HEK293 (cell line): ENCODE measurements around the gene MYCBPAP.

Experiments
- CTCF ChIA-PET: fragments of 350-600 bp; formaldehyde crosslinking; extraction: SDS; loops from one replicate; lab custom pipeline; 2021; ENCODE audit warnings: antibody characterized with exemption; lab: Yijun Ruan, JAX
- POLR2A ChIA-PET: fragments of 300-600 bp; formaldehyde crosslinking; extraction: SDS; loops from one replicate; lab custom pipeline; 2020; ENCODE audit warnings: antibody characterized with exemption, inconsistent platforms; lab: Yijun Ruan, JAX
- H3K27ac ChIP-seq: fragments of 200-500 bp; sonication (Bioruptor generic); 2 replicates; pipeline ENCODE4 v1.5.1; 2014; ENCODE audit warnings: low read depth, low read length, control low read depth, inconsistent platforms; ENCODE audit errors: extremely low read depth
- H3K36me3 ChIP-seq, 2 experiments: fragments of 200-500 bp in 1 of 2; sonication (Bioruptor generic) in 1 of 2; 1 replicate in 1 of 2; 2 replicates in 1 of 2; pipeline ENCODE4 v1.5.1; 2014 to 2017; ENCODE audit warnings: inconsistent platforms in 2 of 2, low read length in 2 of 2; ENCODE audit not compliant: control insufficient read depth in 2 of 2, insufficient read depth in 1 of 2
- H3K4me1 ChIP-seq: fragments of 200-500 bp; sonication (Bioruptor generic); 2 replicates; pipeline ENCODE4 v1.5.1; 2014; ENCODE audit warnings: mild to moderate bottlenecking, low read length, inconsistent platforms; ENCODE audit not compliant: control insufficient read depth, insufficient read depth
- H3K4me3 ChIP-seq: 2 replicates; pipeline ENCODE4 v1.5.1; 2011; ENCODE audit warnings: low read depth, mild to moderate bottlenecking, control low read depth, low read length, moderate library complexity
- H3K9me3 ChIP-seq: fragments of 200-500 bp; sonication (Bioruptor generic); 2 replicates; pipeline ENCODE4 v1.5.1; 2014; ENCODE audit warnings: low read depth, low read length, inconsistent platforms; ENCODE audit not compliant: control insufficient read depth, insufficient read depth
- BCL11B ChIP-seq: fragments of 450-650 bp; formaldehyde crosslinking; IDR thresholded peaks from 2 replicates; pipeline ENCODE4 v1.5.1; 2016; ENCODE audit warnings: low read depth, missing biosample characterization, missing genetic modification characterization
- SALL2 ChIP-seq: fragments of 450-650 bp; formaldehyde crosslinking; IDR thresholded peaks from 2 replicates; pipeline ENCODE4 v1.5.0; 2017; ENCODE audit warnings: missing biosample characterization, mild to moderate bottlenecking, missing genetic modification characterization, borderline replicate concordance
- TSHZ1 ChIP-seq: fragments of 450-650 bp; formaldehyde crosslinking; IDR thresholded peaks from 2 replicates; pipeline ENCODE4 v1.5.1; 2016; ENCODE audit warnings: missing biosample characterization, missing genetic modification characterization, borderline replicate concordance
- ZFP3 ChIP-seq: fragments of 450-650 bp; formaldehyde crosslinking; IDR thresholded peaks from 2 replicates; pipeline ENCODE4 v1.5.1; 2016; ENCODE audit warnings: low read depth, missing biosample characterization, missing genetic modification characterization
- ZNF10 ChIP-seq: fragments of 450-650 bp; formaldehyde crosslinking; IDR thresholded peaks from 2 replicates; pipeline ENCODE4 v1.5.1; 2017; ENCODE audit warnings: missing biosample characterization, missing genetic modification characterization
- ZNF140 ChIP-seq: fragments of 450-650 bp; formaldehyde crosslinking; IDR thresholded peaks from 2 replicates; pipeline ENCODE4 v1.5.1; 2016; ENCODE audit warnings: missing biosample characterization, missing genetic modification characterization
- ZNF175 ChIP-seq: fragments of 450-650 bp; formaldehyde crosslinking; IDR thresholded peaks from 2 replicates; pipeline ENCODE4 v1.5.1; 2016; ENCODE audit warnings: missing biosample characterization, missing genetic modification characterization
- ZNF335 ChIP-seq: fragments of 450-650 bp; formaldehyde crosslinking; conservative IDR thresholded peaks from 2 replicates; pipeline ENCODE4 v1.5.1; 2016; ENCODE audit warnings: missing biosample characterization, missing genetic modification characterization
- ZNF391 ChIP-seq: fragments of 450-650 bp; formaldehyde crosslinking; IDR thresholded peaks from 2 replicates; pipeline ENCODE4 v1.5.1; 2016; ENCODE audit warnings: low read depth, missing biosample characterization, missing genetic modification characterization, borderline replicate concordance
- ZNF433 ChIP-seq: fragments of 450-650 bp; formaldehyde crosslinking; IDR thresholded peaks from 2 replicates; pipeline ENCODE4 v1.5.1; 2016; ENCODE audit warnings: missing biosample characterization, missing genetic modification characterization, low read depth
- ZNF510 ChIP-seq: fragments of 450-650 bp; formaldehyde crosslinking; IDR thresholded peaks from 2 replicates; pipeline ENCODE4 v1.5.1; 2018; ENCODE audit warnings: mild to moderate bottlenecking, missing genetic modification characterization, missing biosample characterization; ENCODE audit not compliant: insufficient replicate concordance
- ZNF558 ChIP-seq: fragments of 450-650 bp; formaldehyde crosslinking; IDR thresholded peaks from 2 replicates; pipeline ENCODE4 v1.5.1; 2016; ENCODE audit warnings: missing biosample characterization, missing genetic modification characterization
- ZNF580 ChIP-seq: fragments of 450-650 bp; formaldehyde crosslinking; IDR thresholded peaks from 2 replicates; pipeline ENCODE4 v1.5.1; 2016; ENCODE audit warnings: missing biosample characterization, missing genetic modification characterization
- ZNF623 ChIP-seq: fragments of 450-650 bp; formaldehyde crosslinking; IDR thresholded peaks from 2 replicates; pipeline ENCODE4 v1.5.1; 2016; ENCODE audit warnings: missing biosample characterization, missing genetic modification characterization
- ZNF654 ChIP-seq: fragments of 450-650 bp; formaldehyde crosslinking; IDR thresholded peaks from 2 replicates; pipeline ENCODE4 v1.5.1; 2016; ENCODE audit warnings: low read depth, missing biosample characterization, missing genetic modification characterization
- ZNF658 ChIP-seq: fragments of 450-650 bp; formaldehyde crosslinking; IDR thresholded peaks from 2 replicates; pipeline ENCODE4; 2016; ENCODE audit warnings: missing biosample characterization, missing genetic modification characterization
- ZNF677 ChIP-seq: fragments of 450-650 bp; IDR thresholded peaks from 2 replicates; pipeline ENCODE4 v1.5.0; 2018; ENCODE audit warnings: missing biosample characterization, mild to moderate bottlenecking, missing genetic modification characterization, moderate library complexity
- ZNF701 ChIP-seq: fragments of 450-650 bp; formaldehyde crosslinking; IDR thresholded peaks from 2 replicates; pipeline ENCODE4 v1.5.1; 2016; ENCODE audit warnings: missing biosample characterization, missing genetic modification characterization
- ZNF747 ChIP-seq: fragments of 450-650 bp; formaldehyde crosslinking; IDR thresholded peaks from 2 replicates; pipeline ENCODE4 v1.5.1; 2016; ENCODE audit warnings: missing biosample characterization, missing genetic modification characterization
- ZSCAN23 ChIP-seq: fragments of 450-650 bp; formaldehyde crosslinking; IDR thresholded peaks from 2 replicates; pipeline ENCODE4 v1.5.1; 2016; ENCODE audit warnings: missing biosample characterization, missing genetic modification characterization
- TF ChIP-seq, protein P1 (sequence below): fragments of 450-650 bp; formaldehyde crosslinking; IDR thresholded peaks from 2 replicates; pipeline ENCODE4 v1.5.1; 2016; ENCODE audit warnings: missing biosample characterization, missing genetic modification characterization

MYCBPAP gene

DNA sequence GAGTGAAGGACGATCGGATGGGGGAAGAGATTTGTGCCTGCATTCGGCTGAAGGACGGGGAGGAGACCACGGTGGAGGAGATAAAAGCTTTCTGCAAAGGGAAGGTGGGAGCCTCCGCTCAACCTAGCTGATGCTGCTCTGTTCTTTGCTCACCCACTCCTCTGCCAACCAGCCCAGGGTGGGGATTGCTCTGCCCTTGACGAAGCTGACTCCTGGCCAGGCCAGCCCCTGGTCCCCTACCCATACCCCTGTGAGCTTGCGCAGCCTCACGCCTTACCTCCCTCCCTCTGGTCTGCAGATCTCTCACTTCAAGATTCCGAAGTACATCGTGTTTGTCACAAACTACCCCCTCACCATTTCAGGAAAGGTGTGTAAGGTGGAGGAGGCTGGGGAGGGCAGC is 34.3 kb upstream of the MYCBPAP start:
- Histone ChIP-seq H3K4me1 (0 out of 2 replicates have a peak, but pooled peaks cover 2% of the 10 kb centered on the region), H3K36me3 (peaks cover 0 to 29% of the 10 kb centered on the region in 2 experiments; a peak in 2 of 3 replicates), H3K4me3 (no peak overlapping the region), H3K9me3 (no peaks in the 10 kb centered on the region), H3K27ac (no peak overlapping the region)
- ChIA-PET CTCF (interaction anchor here (1.2 to 2.0 kb wide), 4 partner anchors 9 to 380 kb away, joined by 3 to 8 read pairs (median 5); no protein-coding TSS in a partner anchor), POLR2A (no interaction called here)
- TF ChIP-seq ZNF433 (no peak), ZNF701 (no peak), ZNF140 (tag by site-specific recombination) (no peak), ZNF623 (tag by site-specific recombination) (no peak), ZNF510 (no peak), SALL2 (tag by site-specific recombination) (no peak), ZNF747 (tag by site-specific recombination) (no peak), ZSCAN23 (tag by site-specific recombination) (no peak), ZNF558 (tag by site-specific recombination) (no peak), ZNF658 (tag by site-specific recombination) (no peak), ZNF677 (tag by site-specific recombination) (no peak), ZFP3 (tag by site-specific recombination) (no peak), TSHZ1 (no peak)
- TF ChIP-seq, protein P1, sequence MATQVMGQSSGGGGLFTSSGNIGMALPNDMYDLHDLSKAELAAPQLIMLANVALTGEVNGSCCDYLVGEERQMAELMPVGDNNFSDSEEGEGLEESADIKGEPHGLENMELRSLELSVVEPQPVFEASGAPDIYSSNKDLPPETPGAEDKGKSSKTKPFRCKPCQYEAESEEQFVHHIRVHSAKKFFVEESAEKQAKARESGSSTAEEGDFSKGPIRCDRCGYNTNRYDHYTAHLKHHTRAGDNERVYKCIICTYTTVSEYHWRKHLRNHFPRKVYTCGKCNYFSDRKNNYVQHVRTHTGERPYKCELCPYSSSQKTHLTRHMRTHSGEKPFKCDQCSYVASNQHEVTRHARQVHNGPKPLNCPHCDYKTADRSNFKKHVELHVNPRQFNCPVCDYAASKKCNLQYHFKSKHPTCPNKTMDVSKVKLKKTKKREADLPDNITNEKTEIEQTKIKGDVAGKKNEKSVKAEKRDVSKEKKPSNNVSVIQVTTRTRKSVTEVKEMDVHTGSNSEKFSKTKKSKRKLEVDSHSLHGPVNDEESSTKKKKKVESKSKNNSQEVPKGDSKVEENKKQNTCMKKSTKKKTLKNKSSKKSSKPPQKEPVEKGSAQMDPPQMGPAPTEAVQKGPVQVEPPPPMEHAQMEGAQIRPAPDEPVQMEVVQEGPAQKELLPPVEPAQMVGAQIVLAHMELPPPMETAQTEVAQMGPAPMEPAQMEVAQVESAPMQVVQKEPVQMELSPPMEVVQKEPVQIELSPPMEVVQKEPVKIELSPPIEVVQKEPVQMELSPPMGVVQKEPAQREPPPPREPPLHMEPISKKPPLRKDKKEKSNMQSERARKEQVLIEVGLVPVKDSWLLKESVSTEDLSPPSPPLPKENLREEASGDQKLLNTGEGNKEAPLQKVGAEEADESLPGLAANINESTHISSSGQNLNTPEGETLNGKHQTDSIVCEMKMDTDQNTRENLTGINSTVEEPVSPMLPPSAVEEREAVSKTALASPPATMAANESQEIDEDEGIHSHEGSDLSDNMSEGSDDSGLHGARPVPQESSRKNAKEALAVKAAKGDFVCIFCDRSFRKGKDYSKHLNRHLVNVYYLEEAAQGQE (tag by site-specific recombination) = no peak

DNA sequence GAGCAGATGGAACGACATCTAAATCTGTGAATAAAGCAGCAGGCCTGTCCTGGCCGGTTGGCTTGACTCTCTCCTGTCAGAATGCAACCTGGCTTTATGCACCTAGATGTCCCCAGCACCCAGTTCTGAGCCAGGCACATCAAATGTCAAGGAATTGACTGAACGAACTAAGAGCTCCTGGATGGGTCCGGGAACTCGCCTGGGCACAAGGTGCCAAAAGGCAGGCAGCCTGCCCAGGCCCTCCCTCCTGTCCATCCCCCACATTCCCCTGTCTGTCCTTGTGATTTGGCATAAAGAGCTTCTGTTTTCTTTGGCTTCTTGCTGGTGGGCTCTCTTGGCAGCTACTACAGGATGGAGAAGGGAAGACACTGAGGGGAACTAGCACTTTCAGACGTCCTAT is 33.7 kb upstream of the MYCBPAP start:
- no peaks in the 10 kb centered on the region for H3K9me3 ChIP-seq
- H3K4me1 ChIP-seq = 0 out of 2 replicates have a peak, but pooled peaks cover 2% of the 10 kb centered on the region
- H3K36me3 ChIP-seq = peaks cover 0 to 29% of the 10 kb centered on the region in 2 experiments; a peak in 2 of 3 replicates
- TF ChIP-seq ZNF580 (tag by site-specific recombination) (no peak), ZNF747 (tag by site-specific recombination) (no peak), ZNF654 (no peak), BCL11B (tag by site-specific recombination) (no peak), ZNF175 (tag by site-specific recombination) (no peak), ZNF335 (tag by site-specific recombination) (no peak), ZNF391 (tag by site-specific recombination) (no peak), ZNF10 (tag by site-specific recombination) (no peak)
- CTCF ChIA-PET = interaction anchor here (1.4 to 2.0 kb wide), 3 partner anchors 77 to 380 kb away, joined by 4 to 8 read pairs (median 6); partner anchors contain the start of gene LRRC59
- POLR2A ChIA-PET = interaction anchor here (1.2 kb wide), 1 partner anchor 31 kb away, joined by 4 read pairs; no protein-coding TSS in a partner anchor
- H3K4me3 ChIP-seq = no peak overlapping the region
- no peak overlapping the region for H3K27ac ChIP-seq
